GM04504 (cell line): Measurements from ENCODE around the gene TKTL1.
A peak's percentile ranks its signal among the peaks of the same experiment; 100 is the strongest.

Experiments
- DNase-seq: peaks from one replicate; pipeline ENCODE4 v3.0.0-alpha.2; 2012; ENCODE audit warnings: low read depth

Gene TKTL1

DNA sequence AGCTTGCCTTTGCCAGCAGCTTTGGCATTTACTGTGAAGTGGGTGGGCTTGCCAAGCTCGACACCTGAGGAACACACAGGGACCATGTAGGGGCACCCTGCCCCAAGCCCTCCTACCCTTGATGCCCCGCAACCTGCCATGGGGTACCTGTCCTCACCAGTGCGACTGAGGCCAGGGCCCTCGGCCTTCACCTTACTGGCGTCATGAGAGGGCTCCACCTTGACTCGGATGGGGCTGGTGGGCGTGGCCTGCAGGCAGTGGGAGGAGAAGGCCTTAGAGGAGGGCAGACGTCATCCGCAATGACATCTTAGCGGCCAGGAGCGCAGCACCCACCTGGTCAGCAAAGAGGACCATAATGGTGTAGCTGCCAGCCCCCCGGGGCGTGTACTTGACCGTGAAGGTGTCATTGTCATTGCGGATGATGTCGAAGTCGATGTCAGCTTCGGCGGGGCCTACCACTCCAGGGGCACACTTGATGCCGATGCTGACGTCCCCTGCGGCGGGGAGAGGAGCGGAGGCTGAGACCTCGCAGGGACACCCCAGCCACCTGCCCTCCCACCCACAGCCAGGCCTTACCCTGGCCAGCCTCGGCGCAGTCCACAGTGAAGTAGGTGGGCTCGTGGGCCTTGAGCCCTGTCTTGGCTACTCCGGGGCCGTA is 66.6 kb downstream of the TKTL1 start:
- no peak for DNase-seq

DNA sequence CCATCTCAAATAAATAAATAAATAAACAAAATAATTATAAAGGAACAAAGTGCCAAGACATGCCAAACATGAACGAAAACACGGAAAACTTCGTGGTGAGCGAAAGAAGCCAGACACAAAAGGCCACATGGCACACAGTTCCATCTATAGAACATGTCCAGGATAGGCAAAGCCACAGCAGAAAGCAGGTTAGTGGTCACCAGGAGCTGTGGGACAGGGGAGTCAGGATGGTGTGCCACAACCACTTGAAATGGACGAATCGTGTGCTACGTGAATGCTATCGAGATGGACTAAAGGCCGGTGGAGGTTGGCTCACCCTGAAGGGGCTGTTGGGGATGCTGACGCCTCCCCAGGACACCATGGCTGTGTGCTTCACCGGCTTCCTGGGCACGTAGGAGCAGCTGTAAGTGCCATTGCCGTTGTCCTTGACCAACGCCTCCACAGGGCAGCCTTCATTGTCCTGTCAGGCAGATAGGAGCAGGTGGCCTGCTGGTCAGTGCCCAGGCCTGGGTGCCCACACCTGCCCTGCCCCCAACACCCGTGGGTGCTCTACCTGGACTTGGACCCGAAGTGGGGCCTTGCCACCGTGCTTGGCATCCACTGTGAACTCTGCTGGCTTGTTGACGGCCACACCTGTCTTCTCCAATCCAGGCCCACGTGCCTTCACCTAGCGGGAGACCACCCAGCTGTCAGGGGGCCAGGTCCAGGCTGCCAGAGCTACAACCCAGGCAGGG is 68.3 kb downstream of the TKTL1 start:
- DNase-seq: no peak

DNA sequence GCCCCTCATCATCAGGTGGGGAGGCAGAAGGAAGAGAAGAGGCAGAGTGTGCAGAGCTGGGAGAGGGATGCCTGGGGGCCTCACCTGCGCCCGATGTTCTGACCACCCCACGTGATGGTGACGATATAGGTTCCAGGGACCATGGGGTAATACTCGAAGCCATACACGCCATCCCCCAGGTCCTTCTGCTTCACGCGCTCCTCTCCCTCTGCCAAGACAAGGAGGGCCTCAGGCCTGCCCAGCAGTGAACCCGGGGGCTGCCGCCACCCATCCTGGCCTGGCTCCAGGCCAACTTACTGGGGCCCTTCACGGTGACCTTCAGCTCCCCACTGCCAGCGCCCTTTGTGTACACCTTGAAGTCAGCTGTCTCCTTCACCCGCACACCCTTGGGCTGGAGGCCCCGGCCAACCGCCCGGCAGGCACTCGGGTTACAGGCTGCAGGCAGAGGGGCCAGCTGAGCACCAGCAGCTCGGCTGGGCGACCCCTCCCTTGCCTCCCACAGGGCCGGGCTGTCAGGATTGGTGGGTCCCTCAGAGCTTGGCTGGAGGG is 69.5 kb downstream of the TKTL1 start:
- DNase-seq: no peak

DNA sequence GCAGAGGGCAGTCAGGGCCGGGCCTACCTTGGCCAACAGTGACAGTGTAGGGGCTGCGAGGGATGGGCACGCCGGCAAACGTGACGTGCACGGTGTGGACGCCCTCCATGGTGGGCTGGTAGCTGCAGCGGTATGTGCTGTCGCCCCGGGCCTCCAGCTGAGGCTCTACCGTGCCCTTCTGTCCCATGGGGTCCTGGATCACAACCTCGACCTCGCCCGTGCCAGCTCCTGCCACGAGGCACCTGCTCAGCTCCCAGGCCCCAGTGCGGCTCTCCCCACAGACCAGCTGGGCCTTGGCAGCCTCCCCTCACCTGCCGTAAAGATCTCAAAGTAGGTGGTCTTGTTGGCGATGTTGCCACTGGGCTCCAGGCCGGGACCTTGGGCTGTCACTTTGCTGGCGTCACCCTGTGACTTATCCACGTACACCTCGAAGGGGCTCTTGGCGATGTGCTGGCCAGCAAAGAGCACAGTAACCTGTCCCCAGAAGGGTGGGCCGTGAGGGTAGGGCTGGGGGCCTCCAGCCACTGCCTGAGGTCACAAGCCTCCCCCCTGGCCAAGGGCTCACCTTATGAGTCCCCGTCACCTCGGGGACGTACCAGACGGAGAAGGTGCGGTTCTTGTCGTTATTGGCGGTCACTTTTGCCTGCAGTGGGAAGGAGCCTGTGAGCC is 70.5 kb downstream of the TKTL1 start:
- no peak for DNase-seq

DNA sequence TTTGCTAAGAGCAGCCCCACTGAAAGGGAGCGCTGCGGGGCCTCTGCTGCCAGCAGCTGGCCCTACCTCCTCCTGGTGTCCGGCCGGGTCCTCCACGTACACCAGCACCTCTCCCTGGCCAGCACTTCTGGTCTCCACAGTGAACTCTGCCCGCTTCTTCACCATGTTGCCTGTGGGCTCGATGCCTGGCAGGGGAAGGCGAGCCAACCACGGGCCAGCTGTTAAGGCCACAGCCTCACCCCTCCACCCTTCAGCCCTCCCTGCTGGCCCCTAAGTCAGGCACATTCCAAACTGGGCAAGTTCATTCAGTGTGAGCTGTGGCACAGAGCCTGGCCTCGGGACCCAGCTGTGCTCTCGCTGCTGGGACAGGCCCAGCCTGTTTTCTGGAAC is 71.1 kb downstream of the TKTL1 start:
- no peak for DNase-seq

DNA sequence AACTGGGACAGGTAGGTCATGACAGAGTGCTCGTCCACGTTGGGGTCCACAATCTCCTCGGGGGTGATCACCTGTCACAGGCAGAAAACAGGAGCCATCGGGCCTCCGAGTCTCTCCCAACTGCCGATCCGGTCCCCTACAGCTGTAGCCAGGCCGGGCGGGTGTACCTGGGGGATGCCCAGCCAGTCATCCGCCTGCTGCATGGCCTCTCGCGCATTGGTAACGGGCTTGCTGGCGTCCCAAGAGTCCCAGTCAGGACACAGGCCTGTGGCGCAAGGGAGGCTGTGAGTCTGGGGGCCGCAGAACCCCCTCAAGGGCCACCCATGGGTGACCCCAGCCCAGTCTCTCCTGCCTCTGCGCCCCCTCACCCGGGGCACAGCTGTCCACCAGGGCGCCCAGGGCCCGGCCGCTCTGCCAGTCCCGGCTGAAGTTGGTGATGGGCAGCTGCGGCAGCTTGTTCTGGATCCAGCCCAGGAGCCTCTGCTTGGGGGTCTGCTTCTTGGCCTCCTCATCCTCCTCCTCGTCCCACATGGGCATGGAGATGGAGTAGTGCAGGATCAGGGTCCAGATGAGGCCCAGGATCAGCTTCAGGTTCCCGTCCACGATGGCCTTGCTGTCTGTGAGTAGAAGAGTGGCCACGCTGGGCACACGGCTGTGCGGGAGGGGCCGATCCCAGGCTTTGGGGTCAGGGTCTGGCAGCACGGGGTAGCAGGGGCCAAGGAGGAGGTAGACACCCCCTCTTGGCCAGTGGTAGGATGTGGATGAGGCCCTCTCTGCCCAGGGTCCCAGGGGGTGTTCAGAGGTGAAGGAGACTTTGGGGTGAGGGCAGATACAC is 72.1 kb downstream of the TKTL1 start:
- DNase-seq: no peak

DNA sequence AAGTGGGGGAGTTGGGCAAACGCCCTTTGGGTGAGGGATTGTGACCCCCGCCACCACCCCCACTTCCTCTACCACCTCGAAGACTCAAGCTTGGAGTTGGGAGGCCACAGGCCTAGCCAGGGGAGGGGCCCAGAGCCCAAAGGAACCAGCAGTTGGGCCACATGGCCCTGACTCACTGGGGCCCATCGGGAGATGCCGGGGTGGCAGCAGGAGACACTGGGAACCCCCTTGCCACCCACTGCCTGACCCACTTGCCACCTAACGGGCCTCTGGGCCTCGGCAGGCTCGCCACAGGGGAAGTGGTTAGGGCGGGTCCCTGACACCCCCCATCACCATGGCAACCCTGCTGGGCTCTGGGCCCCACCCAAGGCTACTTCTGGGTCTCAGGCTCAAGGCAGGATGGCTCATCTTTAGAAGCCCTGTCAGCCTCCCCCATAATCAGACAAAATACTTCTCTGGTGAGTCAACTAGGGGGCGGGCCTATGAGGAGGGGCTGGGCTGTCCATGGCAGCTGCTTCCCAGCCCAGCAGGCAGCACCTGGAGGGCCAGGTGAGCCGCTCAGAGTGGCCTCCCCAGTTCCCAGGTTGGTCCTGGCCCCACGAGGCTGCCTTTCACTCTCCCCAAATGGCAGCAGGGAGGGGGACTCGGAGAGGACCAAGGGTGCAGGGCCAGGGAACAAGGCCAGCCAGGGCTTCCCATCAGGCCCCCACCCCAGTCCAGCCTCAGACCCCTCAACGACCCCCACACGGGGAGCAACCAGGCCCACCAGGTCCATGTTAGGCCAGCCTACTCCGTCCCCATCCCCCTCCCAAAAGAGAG is 73.2 kb downstream of the TKTL1 start:
- peak; percentile 86 for DNase-seq

DNA sequence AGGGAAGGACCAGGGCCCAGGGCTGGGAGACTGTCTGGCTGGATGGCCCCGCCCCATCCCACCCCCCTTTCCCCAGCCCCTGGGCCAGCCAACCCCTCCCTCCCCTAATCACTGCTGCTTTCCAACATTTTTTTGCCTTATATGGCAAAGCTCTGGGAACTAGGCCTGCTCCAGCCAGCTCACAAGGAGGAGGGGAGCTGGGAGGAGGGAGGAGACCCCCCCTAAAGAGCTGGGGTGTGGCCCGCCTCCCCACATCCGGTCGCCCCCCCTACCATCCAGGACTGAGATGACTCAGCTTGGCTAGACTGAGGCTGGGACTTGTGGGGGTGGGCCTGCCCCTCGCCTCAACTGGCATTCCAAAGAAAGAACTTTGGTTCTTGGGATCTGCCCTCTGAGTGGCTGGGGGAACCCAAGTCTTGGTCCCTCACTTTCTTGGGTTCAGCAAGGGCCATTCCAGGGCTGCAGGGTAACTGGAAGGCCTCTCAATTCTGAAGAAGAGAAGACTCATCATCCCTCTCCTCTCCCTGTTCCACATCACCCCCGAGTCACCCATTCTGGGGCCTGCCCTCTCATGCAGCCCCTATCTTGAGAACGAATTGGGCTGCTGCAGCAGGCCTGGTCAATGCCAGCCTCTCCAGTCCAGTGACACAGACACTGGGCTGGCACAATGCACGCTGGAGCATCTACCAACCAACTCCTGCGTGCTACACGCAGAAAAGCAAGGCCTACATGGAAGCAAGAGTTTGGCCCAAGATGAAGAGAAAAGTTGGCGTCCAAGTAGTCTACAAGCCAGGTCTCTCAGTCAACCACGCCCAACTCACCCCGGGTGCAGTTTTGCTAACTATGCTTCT is 74.1 kb downstream of the TKTL1 start:
- DNase-seq: peak; percentile 87

DNA sequence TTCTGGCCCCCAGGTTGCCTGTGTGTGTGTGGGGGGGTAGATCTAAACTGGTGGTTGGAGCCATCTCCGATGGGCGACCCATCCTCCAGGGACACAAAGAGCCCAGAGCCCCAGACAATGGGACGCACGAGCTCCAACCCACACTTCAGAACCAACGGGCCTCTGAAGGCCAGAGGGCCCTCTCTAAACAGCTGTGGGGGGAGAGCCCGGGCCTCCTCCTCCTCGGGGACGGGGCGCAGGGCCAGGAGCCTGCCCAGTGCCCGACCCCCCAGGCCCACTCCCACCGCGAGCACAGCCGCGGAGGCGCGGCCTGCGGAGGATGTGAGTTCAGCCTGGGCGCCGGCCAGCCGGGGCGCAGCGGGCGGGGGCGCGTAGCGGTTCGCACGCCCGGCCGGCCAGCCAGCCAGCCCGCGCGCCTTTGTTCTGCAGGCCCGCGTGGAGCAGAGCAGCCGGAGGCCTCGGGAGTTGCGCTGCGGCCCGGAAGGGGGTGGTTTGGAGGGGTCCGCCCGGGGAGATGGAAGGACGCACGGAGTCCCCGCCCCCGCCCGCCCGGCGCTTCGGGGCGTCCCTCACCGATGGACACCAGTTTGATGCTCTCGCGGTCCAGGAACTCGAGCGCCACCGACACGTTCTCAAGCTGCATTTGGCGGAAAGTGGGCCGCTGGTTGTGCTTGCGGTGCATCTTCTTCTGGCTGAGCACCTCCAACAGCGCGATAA is 74.9 kb downstream of the TKTL1 start:
- no peak for DNase-seq

DNA sequence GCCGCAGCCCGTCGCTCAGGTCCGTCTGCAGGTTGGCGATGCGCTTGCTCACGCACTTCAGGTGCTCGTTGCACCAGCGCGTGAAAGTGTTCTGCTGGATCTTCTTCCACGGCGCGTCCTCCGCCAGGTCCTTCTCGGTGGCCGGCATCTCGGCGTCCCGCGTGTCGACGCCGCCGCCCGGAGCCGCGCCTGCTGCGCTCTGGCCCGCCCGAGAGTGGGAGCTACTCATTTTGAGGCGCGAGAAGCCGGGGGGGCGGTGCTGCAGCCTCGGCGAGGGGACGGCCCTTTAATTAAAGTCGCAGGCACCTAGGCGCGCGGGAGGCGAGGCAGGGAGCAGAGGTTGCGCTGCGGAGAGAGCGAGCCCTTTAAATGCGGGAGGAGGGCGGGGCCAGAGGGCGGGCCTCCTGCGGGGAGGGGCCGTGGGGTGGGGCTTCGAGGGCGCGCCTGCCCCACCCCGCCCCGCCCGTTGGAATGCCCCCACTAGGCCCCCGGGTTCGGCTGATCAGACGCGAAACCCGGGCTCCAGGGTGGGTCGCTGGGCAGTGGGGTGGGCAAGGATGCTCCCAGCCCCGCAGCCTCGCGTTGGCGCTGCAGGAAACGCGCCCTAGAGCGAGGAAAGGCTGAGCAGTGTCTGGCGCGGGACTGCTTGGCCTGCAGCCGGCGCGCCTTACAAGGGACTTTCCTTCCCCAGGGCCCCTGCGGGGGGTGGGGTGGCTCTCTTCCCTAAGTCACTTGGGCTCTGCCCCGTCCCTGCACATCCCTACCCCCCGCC is 75.6 kb downstream of the TKTL1 start:
- DNase-seq: peak; percentile 86

DNA sequence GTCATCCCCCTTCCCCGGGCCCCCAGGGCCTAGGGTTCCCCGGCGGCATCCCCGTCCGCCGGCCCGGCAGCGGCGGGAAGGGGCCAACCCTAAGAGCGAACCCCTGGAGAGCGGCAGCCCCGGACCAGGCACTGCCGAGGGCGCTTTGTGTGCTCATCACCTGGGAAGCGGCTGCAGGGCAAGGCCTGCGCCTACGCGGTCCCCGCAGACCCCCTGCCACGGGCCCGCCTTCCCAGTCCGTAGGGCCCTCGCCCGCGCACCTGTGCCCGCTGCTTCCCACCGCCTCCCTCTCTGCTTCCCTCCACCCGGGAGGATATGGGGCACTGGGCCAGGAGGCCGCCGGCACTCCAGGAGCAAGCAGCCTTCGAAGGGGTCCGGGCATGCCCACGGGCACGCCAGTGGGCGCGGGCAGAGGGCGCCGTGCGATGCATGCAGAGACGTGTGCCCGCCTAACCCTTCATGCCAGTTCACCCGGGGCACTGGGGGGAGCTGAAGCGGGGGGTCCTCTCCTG is 76.2 kb downstream of the TKTL1 start:
- DNase-seq: no peak

DNA sequence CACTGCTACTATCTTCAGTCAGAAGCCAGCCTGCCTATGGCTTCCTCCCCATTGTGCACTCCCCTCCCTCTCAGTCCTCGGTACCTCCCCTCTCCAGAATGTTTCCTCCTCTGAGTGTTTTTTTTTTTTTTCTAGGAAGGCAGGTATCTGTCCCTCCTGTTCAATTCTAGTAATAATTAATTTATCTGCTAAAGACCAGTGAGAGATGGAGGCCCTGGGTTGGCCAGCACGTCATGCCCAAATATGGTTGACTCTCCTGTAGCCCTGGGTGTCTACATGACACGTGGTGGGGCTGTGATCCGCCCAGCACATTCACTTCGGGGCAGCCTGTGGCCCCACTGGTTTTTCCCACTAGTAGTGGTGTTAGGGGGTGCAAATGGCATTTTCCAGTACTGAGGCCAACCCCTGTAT is 77.0 kb downstream of the TKTL1 start:
- no peak for DNase-seq

DNA sequence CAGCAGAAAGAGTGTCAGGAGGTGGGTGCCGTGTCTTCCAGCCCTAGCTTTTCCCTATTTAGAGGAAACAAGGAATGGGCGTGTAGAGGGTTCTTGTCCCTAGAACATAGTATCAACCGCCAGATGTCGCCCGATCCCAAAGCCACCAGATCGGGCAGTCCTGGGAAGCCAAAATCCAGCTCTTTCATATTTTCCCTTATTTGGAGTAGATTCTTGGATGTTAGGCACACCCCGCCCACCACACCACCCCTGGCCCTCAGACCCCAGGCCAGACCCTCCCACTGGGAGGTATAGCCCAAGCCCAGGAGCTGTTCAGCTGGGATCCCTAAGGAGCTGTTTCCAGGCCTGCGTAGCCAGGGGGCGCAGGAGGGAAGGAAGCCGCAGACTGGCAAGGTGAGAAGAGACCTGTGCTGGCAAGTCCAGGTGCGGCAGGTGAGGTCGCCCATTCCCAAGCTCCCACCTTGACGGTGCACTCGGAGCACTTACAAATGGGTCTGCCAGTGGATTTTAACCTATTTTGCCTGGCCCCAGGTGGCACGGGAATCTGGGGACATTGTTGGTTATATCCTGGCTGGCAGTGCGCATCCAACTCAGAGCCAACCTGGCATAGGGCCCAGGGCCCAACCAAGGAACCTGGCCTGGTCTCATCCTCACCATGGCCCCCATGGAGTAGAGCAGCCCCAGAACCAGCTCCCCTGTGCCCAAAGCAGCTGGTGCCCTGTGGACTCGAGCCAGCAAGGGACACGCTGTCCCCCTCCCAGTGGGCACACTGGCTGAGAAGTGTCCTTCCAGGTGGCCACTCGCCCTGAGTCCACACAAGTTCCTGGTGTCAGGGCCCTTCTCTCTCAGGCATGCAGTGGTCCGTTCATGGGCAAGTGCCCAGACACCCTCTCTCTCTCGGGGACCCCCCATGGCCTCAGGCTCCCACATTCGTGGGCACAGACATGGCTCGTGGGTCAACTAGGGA is 78.0 kb downstream of the TKTL1 start:
- DNase-seq: peak; percentile 47

DNA sequence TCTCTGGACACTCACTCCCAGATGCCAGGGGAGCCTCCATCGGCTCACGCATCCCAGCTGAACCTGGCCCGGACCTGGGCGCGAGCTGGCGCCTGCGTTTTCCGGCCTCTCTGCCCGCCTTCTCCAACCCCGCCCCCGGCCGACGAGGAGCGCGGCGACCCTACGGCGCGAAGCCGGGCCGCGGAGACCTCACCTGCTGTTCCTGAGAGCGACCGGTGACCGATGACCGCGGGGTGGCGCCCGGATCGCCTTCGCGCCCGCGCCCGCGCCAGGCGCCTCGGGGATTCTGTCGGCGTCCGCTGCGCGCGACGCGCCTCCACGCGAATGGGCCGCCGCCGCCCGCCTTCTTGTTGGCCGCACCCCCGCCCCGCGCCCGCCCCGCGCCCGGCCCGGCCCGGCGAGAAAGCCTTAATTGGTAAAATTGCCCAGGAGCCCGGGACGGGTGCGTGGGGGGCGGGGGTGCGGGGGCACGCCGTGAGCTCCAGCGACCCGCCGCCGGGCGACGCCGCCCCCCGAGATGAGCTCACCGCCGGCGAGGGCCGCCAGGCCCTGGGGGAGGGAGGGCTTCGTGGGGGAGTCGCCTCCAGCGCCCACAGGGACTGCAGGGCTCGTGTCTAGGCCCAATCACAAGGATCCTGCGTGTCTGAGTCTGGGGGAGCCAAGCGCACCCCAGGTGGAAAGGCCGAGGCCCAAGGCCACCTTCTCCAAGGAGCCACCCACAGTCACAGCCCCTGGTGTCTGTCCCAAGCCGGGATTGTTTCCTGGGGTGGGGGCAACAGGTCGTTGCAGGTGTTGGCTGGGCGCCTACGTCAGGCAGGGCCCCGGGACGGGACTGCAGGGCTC is 78.9 kb downstream of the TKTL1 start, which contains the start of gene FLNA:
Gene FLNA, minus strand, starts transcription at position 322 of the 843 bp plus-strand sequence. CDS start 3,389 bp downstream, outside the sequence.
- no peak for DNase-seq

DNA sequence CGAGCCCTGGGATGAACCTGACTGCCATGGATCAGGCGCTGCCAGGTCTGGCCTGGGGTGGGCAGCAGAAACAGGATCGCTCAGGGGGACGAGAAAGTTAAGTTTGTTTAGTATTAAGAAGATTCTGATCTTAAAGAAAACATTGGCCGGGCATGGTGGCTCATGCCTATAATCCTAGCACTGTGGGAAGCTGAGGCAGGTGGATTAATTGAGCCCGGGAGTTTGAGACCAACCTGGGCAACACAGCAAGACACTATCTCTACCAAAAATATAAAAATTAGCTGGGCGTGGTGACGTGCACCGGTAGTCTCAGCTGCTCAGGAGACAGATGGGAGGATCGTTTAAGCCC is 79.5 kb downstream of the TKTL1 start:
- DNase-seq: no peak

DNA sequence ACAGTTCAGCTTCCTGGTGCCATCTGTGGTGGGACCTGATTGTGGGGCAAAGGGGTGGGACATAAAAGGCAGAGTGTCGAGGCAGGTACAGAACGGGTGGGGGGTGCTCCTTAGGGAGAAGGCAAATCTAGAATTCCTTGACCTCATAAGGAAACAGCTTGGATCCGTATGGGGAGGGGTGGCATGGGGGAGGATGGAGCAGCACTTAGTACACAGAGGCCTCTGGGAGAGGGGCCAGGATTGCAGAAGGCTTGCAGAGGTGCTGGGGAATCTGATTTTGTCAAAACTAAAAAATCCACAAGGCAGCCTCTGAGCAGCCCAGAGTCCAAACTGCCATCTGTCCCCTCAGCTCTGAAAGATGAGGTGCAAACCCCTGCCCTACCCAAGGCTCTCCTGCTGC is 81.2 kb downstream of the TKTL1 start:
- no peak for DNase-seq
